Psoas muscle (tissue), 8 donors: ENCODE results near the gene KRT6B. TPM values are rescaled to one million over a fixed set of nuclear protein-coding genes. Genes with fewer than 3 reads are reported as not detected.

Source experiments
- ATAC-seq, 4 donors: fragments of 200-7000 bp; cut with Tn5 transposase; one replicate each; pipeline ENCODE4 v1.9.1; 2020; ENCODE audit warnings: moderate library complexity in 3 of 4, mild to moderate bottlenecking in 2 of 4
- DNase-seq, 2 donors: peaks; one replicate each; pipeline ENCODE4 v3.0.0-alpha.2; 2020
- H3K27ac ChIP-seq: fragments of 200-600 bp; one replicate; pipeline ENCODE4 v1.8.0; 2022
- H3K27me3 ChIP-seq, 3 donors: fragments of 200-600 bp in 1 of 3; one replicate each; pipeline versions ENCODE4 v1.6.1 to v1.8.0; 2013 to 2022; ENCODE audit warnings: low read length in 2 of 3, mild to moderate bottlenecking in 2 of 3, moderate library complexity in 1 of 3; ENCODE audit not compliant: insufficient read depth in 3 of 3
- H3K36me3 ChIP-seq, 2 donors: fragments of 200-600 bp in 1 of 2; one replicate each; pipeline versions ENCODE4 v1.6.1 to v1.8.0; 2013 to 2022; ENCODE audit warnings: low read depth in 1 of 2, mild to moderate bottlenecking in 1 of 2, moderate library complexity in 1 of 2; ENCODE audit not compliant: insufficient read depth in 1 of 2
- H3K4me1 ChIP-seq: fragments of 200-600 bp; one replicate; pipeline ENCODE4 v1.8.0; 2022
- H3K4me3 ChIP-seq: fragments of 200-600 bp; one replicate; pipeline ENCODE4 v1.8.0; 2022; ENCODE audit warnings: mild to moderate bottlenecking
- H3K9me3 ChIP-seq: fragments of 200-600 bp; one replicate; pipeline ENCODE4 v1.8.0; 2022
- WGBS, 3 donors: extraction: QIAGEN DNeasy Blood & Tissue Kit; methylation state at CpG; one replicate each; pipeline versions ENCODE4 v1.1.6 to v1.1.7; 2013; 5-methylcytosine and 5-hydroxymethylcytosine counted together
- intact Hi-C, 2 donors: fragments of 100-400 bp; cut with DNase I; formaldehyde crosslinking; loops; one replicate each; pipeline versions ENCODE4 v1.11.0 to v1.14.2; 2022
- polyA plus RNA-seq, 3 donors: library from polyadenylated mRNA; stranded (reverse); fragments of 200-250 nt; gene quantifications; one replicate each; pipeline ENCODE4 v1.2.3, GENCODE V29; 2013
- total RNA-seq, 4 donors: library from RNA; stranded (reverse); fragmentation: NEBNext Ultra II Directional in 2 of 4; extraction: Animal tissue kit (Norgen Biotek cat#: 25700) in 2 of 4; gene quantifications; one replicate each; pipeline versions ENCODE4 v1.2.1 to v1.2.4, GENCODE V29; 2021 to 2023
- TF ChIP-seq, protein P1 (sequence below): fragments of 200-600 bp; IDR thresholded peaks from one replicate; pipeline ENCODE4 v1.8.0; 2022; ENCODE audit warnings: antibody characterized with exemption
- donor health status: healthy with polysubstance abuse.
- donor health status: DM: no; HTN: no; CAD: no; lungs with moderate emphysema.
- donor health status: Bipolar disorder and iron deficiency.
- donor health status: healthy.
- donor health status: DM: yes; HTN: yes; CAD: no.
- donor health status: DM: no; HTN: no; CAD: no.
- donor health status: DM: no; HTN: no; CAD: no.
- donor health status: DM: yes; HTN: yes; CAD: no.

Gene KRT6B
- total and polyA plus RNA-seq, 7 donors = 0.04 to 0.32 (median 0.15) TPM; not detected in 3

GRCh38 chr12:52432559-52433207 lies 19.3 kb downstream of the KRT6B start:
- Histone ChIP-seq H3K27me3 (peaks cover 0 to 23% (median 2%) of the 10 kb centered on the region in 3 donors), H3K9me3 (no peaks in the 10 kb centered on the region), H3K4me3 (no peak overlapping the region), H3K27ac (no peak overlapping the region), H3K36me3 (no peaks in the 10 kb centered on the region), H3K4me1 (no peaks in the 10 kb centered on the region)
- ATAC-seq = no peak
- intact Hi-C loops = no loop called here
- no peak for DNase-seq
- TF ChIP-seq, protein P1, sequence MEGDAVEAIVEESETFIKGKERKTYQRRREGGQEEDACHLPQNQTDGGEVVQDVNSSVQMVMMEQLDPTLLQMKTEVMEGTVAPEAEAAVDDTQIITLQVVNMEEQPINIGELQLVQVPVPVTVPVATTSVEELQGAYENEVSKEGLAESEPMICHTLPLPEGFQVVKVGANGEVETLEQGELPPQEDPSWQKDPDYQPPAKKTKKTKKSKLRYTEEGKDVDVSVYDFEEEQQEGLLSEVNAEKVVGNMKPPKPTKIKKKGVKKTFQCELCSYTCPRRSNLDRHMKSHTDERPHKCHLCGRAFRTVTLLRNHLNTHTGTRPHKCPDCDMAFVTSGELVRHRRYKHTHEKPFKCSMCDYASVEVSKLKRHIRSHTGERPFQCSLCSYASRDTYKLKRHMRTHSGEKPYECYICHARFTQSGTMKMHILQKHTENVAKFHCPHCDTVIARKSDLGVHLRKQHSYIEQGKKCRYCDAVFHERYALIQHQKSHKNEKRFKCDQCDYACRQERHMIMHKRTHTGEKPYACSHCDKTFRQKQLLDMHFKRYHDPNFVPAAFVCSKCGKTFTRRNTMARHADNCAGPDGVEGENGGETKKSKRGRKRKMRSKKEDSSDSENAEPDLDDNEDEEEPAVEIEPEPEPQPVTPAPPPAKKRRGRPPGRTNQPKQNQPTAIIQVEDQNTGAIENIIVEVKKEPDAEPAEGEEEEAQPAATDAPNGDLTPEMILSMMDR = no peak
- WGBS, 3 donors = 74 to 81% (median 79%) methylated on average over 6 of the region's 6 CpGs

- intact Hi-C loops = no loop called here
- Histone ChIP-seq H3K27ac (no peak overlapping the region), H3K4me3 (no peak overlapping the region), H3K9me3 (no peaks in the 10 kb centered on the region), H3K4me1 (no peaks in the 10 kb centered on the region), H3K27me3 (peaks cover 0 to 8% (median 2%) of the 10 kb centered on the region in 3 donors), H3K36me3 (no peaks in the 10 kb centered on the region)
- TF ChIP-seq, protein P1 = no peak
- DNase-seq = no peak
- WGBS, 3 donors = 81 to 89% (median 86%) methylated on average over 10 of the region's 10 CpGs
- ATAC-seq = no peak
Observed at GRCh38 chr12:52428121-52428520, 23.8 kb downstream of the KRT6B start.

DNA sequence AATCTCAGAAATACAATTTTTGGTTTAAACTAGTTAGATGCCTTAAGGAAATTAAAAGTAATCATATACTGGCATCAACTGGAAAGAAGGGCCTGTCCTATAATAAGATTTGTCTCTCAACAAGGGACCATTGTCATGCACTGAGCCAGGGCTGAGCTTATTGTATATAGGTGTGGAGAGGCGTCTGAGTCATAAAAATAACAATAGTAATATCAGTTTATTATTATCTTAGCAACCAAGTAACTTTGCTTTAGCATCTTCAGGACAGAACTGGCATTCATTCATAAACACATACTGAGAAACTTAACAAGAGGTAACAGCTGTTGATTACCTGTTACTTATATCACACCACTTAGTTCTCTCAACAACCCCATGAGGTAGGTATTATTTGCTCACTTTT lies 24.9 kb downstream of the KRT6B start:
- H3K36me3 ChIP-seq = no peaks in the 10 kb centered on the region
- no peak overlapping the region for H3K27ac ChIP-seq
- DNase-seq (no peak), ATAC-seq (no peak)
- no peak overlapping the region for H3K4me3 ChIP-seq
- TF ChIP-seq, protein P1 = no peak
- H3K9me3 ChIP-seq = no peaks in the 10 kb centered on the region
- 76 to 87% (median 84%) methylated on average over 1 of the region's 1 CpG for WGBS, 3 donors
- intact Hi-C loops = no loop called here
- H3K4me1 ChIP-seq = no peaks in the 10 kb centered on the region
- peaks cover 0 to 11% (median 2%) of the 10 kb centered on the region in 3 donors for H3K27me3 ChIP-seq

DNA sequence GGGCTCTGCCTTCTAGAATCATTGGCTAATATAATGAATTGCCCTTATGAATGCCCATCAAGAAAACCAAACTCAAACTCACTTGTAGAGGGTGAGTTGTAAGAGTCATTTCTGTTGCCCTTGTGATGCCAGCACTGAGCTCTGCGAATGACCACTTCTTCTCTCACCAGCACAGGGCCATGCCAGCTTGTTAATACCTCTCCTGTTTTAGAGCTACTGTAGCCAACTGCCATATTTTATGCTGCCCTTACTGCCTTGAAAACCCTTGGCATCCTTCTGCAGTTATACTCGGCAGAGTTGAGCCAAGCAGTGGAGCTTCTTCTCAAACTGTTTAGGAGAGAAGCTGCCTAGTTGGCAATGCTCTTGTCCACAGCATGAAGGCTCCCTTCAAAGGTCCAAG lies 25.9 kb downstream of the KRT6B start:
- WGBS, 3 donors = 38 to 69% (median 47%) methylated on average over 2 of the region's 2 CpGs
- TF ChIP-seq, protein P1 = no peak
- Histone ChIP-seq H3K36me3 (no peaks in the 10 kb centered on the region), H3K4me3 (no peak overlapping the region), H3K27me3 (peaks cover 0 to 13% (median 2%) of the 10 kb centered on the region in 3 donors), H3K4me1 (no peaks in the 10 kb centered on the region), H3K9me3 (no peaks in the 10 kb centered on the region), H3K27ac (no peak overlapping the region)
- DNase-seq = no peak
- no peak for ATAC-seq
- intact Hi-C loops = no loop called here

DNA sequence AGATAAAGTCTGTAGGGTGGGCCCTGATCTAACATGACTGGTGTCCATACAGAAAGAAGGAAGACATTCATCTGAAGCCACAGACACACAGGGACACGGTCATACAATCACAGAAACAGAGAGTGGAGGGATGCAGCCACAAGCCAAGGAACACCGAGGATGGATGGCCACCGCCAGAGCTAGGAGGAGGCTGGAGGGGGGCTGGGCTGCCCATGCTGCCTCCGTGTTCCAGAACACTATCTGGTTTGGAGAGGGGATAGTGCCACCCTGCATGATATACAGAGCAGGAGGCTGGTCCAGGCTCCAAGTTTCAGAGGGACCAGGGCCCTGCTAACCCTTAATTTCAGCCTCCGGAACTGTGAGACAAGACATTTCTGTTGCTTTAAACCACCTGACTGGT lies 26.5 kb downstream of the KRT6B start:
- ATAC-seq (no peak), DNase-seq (no peak)
- Histone ChIP-seq H3K36me3 (no peaks in the 10 kb centered on the region), H3K4me3 (no peak overlapping the region), H3K27me3 (peaks cover 0 to 13% (median 0%) of the 10 kb centered on the region in 3 donors), H3K9me3 (no peaks in the 10 kb centered on the region), H3K27ac (no peak overlapping the region), H3K4me1 (no peaks in the 10 kb centered on the region)
- intact Hi-C loops = no loop called here
- TF ChIP-seq, protein P1 = no peak
- 76 to 85% (median 83%) methylated on average over 5 of the region's 5 CpGs for WGBS, 3 donors
